Cerebellar nuclear complex (tissue), 1 donor: ENCODE measurements around the gene CSF1.
"Not testable (repeated sequence)": the region's sequence is repeated elsewhere in the genome, so short reads cannot be mapped to it uniquely, and the experiment has no call there.

ENCODE experiments used
- DNase-seq, 2 experiments: peaks; one replicate each; lab custom pipeline; 2025; lab: John Stamatoyannopoulos, UW

Gene CSF1

DNA sequence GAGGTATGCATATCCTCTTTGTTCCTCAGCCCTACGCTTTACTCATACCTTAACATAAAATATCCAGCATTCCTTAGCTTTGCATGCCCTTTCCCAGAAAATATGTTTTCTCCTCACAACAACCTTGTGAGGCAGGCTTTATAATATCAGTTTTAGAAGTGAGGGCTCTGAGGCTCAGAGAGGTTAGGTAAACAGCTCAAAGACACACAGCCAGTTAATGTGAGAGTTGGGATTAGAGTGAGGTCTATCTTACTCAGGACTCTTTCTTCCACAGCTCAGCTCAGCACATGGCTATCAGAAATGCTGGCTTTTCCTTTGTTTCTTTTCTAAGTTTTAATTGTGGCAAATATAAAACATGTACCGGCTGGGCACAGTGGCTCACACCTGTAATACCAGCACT lies 27.9 kb downstream of the CSF1 start:
- no peak for DNase-seq

DNA sequence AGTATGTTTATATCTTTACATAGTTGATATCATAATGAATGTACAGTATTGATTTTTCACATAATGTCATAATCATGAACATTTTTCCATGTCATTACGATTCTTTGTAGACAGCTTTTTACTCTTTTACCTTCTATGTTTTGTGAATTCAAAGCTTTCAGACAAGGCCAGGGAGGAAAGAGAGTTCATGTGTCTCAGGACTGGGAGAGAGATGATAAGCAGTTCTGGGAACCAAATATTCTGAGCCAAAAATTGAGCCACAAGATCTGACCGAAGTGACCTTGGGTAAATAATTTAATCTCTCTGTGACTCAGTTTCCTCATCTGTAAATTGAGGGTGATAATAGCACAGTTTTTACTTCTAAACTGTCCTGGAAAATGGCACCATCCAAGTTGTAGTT lies 31.8 kb downstream of the CSF1 start:
- no peak for DNase-seq

GRCh38 chr1:109944541-109944940 lies 33.9 kb downstream of the CSF1 start:
- no peak for DNase-seq

DNA sequence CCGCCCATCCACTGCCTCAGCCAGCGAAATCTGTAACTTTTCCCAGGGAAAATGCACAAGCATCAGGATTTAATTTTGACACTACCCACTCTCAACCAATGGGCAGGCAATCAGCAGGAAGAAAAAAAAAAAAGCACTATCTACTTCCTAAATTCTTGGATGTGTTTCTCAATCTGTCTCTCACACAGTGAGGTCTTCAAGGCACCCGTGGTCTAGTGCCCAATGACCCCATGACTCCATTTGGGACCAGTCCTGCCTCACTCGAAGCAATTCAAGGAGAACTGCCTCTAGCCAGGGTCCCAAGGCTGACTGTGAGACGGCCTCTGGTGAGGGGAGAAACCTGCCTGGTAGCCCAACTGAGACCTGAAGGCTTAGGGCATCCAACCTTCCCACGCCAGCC lies 35.9 kb downstream of the CSF1 start:
- no peak for DNase-seq

DNA sequence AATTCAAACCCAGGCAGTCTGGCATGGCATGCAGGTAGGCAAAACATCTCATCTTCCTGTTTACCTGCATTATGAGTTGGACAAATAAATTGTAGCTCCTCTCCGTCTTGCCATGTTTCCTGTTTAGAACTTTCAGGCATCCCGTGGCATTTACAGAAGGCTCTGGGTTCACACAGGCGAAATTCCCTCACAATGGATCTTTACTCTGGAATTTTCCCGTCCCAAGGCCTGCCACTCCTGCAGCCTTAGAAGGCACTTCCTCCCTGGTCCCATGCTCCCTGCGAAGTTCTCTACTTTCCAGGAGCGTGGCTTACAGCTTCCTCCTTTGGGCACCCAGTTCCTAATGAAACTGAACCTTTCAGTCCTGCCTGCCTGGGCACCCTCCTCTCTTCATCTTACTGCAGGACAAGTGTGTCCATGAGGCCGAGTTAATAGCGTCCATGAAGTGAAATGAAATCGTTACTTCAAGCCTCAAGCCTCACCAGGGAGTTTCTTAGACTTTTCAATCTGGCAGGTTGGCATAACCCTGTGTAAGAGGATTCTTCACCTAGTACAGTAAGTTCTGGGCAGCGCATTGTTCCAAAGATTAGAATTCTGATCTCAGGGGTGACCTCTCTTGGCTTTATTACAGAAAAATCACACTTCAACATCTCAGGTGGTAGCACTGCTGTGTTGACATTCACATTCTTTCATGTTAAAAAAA lies 37.1 kb downstream of the CSF1 start:
- no peak for DNase-seq

- DNase-seq: no peak
These were observed 37.6 kb downstream of the CSF1 start for GRCh38 chr1:109948285-109948630.

DNA sequence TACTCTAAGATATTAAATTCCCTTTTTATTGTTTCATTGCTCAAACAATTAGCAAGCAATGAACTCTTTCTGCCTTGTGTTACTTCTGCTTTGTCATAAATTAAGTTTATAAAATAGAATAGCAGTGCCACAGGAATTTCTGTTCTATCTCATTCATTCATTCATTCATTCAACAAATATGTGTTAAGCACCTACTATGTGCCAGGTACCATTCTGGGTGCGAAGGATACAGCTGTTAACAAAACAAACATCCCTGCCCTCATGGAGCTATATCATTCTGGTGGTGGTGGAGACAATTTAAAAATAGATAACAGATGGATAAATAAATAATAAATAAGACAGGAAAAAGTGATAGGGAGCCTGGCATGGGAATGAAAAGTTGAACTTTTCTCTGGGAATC lies 39.4 kb downstream of the CSF1 start:
- DNase-seq: no peak

DNA sequence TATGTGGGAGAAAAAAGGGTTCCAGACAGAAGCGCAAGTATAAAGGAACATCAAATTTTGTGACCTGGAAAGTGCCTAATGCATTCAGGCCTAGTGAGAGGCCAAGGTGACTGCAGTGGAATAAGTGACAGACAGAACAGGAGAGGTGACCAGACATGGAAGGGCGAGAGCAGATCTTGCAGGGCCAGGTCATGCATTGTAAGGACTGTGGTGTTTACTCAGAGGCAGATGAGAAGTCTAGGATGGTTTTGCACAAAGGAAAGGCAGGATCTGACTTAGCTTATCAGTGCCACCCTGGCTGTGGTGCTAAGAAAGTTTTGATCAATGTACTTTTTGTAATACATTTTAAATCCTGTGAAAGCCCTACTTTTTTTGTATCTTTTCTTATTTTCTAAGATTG lies 39.9 kb downstream of the CSF1 start:
- no peak for DNase-seq

DNA sequence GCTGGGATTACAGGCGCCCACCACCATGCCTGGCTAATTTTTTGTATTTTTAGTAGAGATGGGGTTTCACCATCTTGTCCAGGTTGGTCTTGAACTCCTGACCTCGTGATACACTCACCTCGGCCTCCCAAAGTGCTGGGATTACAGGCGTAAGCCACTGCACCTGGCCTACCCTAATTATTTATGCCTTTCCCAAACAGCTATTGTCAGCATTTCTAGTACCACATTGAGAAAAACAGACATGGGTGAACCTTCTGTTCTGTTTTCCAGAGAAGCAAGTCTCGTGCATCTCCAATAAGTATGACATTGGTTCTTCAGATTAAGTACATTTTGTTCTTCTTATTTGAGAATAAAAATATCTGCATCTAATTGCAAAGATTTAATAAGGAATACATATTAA lies 40.9 kb downstream of the CSF1 start:
- DNase-seq: not testable (repeated sequence)

GRCh38 chr1:109954041-109954512 lies 43.4 kb downstream of the CSF1 start:
- no peak for DNase-seq

GRCh38 chr1:109959632-109959973 lies 49.0 kb downstream of the CSF1 start:
- DNase-seq: no peak

- DNase-seq: no peak
These were observed 49.5 kb downstream of the CSF1 start for GRCh38 chr1:109959974-109960744.

- no peak for DNase-seq
These were observed 50.1 kb downstream of the CSF1 start for GRCh38 chr1:109960745-109961094.

DNA sequence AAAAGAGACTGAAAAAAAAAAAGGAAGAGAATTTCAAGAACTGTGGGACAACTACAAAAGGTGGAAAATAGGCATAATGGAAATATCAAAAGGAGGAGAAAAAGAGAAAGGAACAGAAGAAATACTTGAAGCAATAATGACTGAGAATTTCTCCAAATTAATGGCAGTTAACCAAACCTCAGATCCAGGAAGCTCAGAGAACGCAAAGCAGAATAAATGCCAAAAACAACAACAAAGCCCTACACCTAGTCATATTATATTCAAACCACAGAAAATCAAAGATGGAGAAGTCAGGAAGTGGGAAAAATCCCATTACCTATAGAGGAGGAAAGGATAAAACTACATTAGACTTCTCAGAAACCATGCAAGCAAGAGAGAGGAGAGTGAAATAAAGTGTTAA lies 53.2 kb downstream of the CSF1 start:
- DNase-seq: no peak

DNA sequence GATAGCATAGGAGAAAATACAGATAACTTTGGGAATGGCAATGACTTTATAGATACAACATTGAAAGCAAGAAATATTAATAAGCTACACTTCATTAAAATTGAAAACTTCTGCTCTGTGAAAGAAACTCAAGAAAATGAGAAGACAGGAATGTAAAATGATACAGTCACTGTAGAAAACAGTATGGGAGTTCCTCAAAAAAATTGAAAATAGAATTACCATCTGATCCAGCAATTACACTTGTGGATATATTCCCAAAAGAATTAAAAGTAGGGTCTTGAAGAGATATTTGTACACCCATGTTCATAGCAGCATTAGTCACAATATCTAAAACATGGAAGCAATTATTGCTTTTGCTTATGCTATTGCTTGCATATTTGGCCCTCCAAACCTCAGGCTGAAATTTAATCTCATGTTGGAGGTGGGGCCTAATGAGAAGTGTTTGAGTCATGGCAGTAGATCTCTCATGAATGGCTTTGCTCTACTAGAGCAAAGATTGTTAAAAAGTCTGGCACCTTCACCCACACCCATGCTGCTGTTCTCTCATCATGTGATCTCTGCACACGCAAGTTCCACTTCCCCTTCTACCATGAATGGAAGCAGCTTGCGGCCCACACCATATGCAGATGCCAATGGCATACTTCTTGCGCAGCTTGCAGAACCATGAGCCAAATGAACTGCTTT lies 58.6 kb downstream of the CSF1 start:
- no peak for DNase-seq

GRCh38 chr1:109969907-109970306 lies 59.3 kb downstream of the CSF1 start:
- DNase-seq: no peak

DNA sequence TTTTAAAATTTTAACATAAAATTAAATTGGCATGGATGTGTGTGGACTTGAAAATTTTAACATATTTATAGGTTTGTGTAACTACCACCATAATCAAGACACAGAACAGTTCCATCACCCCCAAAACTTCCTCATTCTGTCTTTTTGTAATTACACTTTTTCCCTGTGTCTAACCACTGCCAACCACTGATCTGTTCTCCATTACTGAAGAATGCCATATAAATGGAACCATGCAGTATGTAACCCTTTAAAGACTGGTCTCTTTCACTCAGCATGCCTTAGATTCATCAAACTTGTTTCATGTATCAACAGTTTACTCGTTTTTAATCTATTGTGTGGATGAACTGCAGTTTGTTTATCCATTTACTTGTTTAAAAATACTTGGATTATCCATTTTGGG lies 60.9 kb downstream of the CSF1 start:
- no peak for DNase-seq

GRCh38 chr1:109974191-109974590 lies 63.5 kb downstream of the CSF1 start:
- no peak for DNase-seq

GRCh38 chr1:109975718-109976117 lies 65.1 kb downstream of the CSF1 start:
- DNase-seq: no peak

- DNase-seq: no peak
These were observed 66.1 kb downstream of the CSF1 start for GRCh38 chr1:109976762-109977161.

DNA sequence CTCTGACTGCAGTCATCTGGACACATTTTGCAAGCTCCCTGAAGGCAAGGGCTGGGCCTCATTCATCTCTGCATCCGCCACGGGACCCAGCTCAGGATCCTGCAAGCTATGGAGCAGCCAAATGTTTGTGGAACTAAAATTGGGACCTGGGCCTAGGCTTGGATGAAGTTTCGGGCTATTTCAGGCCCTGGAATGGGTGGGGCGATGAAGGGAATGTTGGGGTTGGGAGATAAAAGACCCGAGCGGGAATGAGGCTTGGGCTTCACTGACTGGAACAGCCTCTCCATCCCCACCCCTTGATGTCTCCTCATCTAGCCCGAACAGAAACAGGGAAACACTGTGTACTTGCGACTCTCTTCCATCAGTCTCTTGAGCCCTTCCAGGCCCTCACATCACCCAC lies 66.6 kb downstream of the CSF1 start:
- no peak for DNase-seq

- no peak for DNase-seq
These were observed 67.2 kb downstream of the CSF1 start for GRCh38 chr1:109977657-109978378.
